ENCODE results near the gene HM13. TPM values are rescaled to one million over a fixed set of nuclear protein-coding genes. Genes with fewer than 3 reads are reported as not detected.

Gene HM13
- total and polyA plus RNA-seq, 2 of the 13 experiments (the other 11 are each of a cell fraction or from before 2014, with no cell fraction given) = 118 to 243 TPM

DNA sequence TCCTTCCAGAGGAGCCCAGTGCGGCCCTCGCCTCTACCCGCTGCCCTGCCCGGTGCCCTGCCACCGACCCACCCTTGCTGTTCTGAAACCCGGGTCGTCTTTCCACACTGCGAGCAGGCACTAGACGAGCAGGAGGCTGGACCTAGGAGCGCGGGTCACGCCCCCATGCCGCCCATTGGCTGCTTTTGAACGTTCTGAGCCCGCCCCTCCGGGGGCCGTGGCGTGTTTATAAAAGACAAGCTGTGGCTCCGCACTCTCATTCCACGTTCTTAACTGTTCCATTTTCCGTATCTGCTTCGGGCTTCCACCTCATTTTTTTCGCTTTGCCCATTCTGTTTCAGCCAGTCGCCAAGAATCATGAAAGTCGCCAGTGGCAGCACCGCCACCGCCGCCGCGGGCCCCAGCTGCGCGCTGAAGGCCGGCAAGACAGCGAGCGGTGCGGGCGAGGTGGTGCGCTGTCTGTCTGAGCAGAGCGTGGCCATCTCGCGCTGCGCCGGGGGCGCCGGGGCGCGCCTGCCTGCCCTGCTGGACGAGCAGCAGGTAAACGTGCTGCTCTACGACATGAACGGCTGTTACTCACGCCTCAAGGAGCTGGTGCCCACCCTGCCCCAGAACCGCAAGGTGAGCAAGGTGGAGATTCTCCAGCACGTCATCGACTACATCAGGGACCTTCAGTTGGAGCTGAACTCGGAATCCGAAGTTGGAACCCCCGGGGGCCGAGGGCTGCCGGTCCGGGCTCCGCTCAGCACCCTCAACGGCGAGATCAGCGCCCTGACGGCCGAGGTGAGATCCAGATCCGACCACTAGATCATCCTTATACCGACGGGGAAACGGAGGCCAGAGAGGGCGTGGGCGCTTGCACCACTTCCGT lies 91.0 kb downstream of the HM13 start, which contains the start of gene ID1 (continued):
- TF ChIP-seq ZNF430 (CRISPR knock-in tag; IDR thresholded peaks at IDR 0.05) = peak; percentile 7; the same call in 1 of the 2 replicates
- no peak for TF ChIP-seq MAFK (conservative IDR thresholded peaks at IDR 0.05 in 1 of 2, IDR thresholded peaks at IDR 0.05 in 1 of 2; ENCODE audit: low read length in 2 of 2)
- TF ChIP-seq, protein P1, sequence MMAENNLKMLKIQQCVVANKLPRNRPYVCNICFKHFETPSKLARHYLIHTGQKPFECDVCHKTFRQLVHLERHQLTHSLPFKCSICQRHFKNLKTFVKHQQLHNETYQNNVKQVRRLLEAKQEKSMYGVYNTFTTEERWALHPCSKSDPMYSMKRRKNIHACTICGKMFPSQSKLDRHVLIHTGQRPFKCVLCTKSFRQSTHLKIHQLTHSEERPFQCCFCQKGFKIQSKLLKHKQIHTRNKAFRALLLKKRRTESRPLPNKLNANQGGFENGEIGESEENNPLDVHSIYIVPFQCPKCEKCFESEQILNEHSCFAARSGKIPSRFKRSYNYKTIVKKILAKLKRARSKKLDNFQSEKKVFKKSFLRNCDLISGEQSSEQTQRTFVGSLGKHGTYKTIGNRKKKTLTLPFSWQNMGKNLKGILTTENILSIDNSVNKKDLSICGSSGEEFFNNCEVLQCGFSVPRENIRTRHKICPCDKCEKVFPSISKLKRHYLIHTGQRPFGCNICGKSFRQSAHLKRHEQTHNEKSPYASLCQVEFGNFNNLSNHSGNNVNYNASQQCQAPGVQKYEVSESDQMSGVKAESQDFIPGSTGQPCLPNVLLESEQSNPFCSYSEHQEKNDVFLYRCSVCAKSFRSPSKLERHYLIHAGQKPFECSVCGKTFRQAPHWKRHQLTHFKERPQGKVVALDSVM (CRISPR knock-in tag; IDR thresholded peaks at IDR 0.05) = peak; percentile 79
- TF ChIP-seq SUZ12 (IDR thresholded peaks at IDR 0.05; ENCODE audit: low read depth, low read length) = no peak
- TF ChIP-seq NR2C2 (CRISPR knock-in tag; IDR thresholded peaks at IDR 0.05; ENCODE audit: borderline replicate concordance) = no peak; the same call in 1 of the 2 replicates
- 0 out of 2 replicates have a peak, but pooled peaks have one; percentile 18 for TF ChIP-seq ZFAT (CRISPR knock-in tag; conservative IDR thresholded peaks at IDR 0.05)
- TF ChIP-seq RARG (CRISPR knock-in tag; IDR thresholded peaks at IDR 0.05; ENCODE audit: low read depth) = peak; percentile 96
- TF ChIP-seq, protein P2, sequence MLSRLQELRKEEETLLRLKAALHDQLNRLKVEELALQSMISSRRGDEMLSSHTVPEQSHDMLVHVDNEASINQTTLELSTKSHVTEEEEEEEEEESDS (CRISPR knock-in tag; IDR thresholded peaks at IDR 0.05; ENCODE audit: borderline replicate concordance) = peak; percentile 91
- peak; percentile 91 for TF ChIP-seq U2AF1 (optimal IDR thresholded peaks at IDR 0.05; ENCODE audit: low read depth, low read length)
- TF ChIP-seq ZNF546 (CRISPR knock-in tag; conservative IDR thresholded peaks at IDR 0.05) = peak; percentile 96
- peak; percentile 99 for TF ChIP-seq SRSF4 (IDR thresholded peaks at IDR 0.05; ENCODE audit: low read depth, low read length, poor library complexity, severe bottlenecking)
- TF ChIP-seq, protein P3, sequence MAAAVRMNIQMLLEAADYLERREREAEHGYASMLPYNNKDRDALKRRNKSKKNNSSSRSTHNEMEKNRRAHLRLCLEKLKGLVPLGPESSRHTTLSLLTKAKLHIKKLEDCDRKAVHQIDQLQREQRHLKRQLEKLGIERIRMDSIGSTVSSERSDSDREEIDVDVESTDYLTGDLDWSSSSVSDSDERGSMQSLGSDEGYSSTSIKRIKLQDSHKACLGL (CRISPR knock-in tag; IDR thresholded peaks at IDR 0.05) = peak; percentile 78
- TF ChIP-seq ZNF138 (CRISPR knock-in tag; IDR thresholded peaks at IDR 0.05; ENCODE audit: low read depth) = no peak; the same call in 1 of the 2 replicates
- peak; percentile 79 for TF ChIP-seq FOXM1 (CRISPR knock-in tag; IDR thresholded peaks at IDR 0.05)
- TF ChIP-seq, protein P4, sequence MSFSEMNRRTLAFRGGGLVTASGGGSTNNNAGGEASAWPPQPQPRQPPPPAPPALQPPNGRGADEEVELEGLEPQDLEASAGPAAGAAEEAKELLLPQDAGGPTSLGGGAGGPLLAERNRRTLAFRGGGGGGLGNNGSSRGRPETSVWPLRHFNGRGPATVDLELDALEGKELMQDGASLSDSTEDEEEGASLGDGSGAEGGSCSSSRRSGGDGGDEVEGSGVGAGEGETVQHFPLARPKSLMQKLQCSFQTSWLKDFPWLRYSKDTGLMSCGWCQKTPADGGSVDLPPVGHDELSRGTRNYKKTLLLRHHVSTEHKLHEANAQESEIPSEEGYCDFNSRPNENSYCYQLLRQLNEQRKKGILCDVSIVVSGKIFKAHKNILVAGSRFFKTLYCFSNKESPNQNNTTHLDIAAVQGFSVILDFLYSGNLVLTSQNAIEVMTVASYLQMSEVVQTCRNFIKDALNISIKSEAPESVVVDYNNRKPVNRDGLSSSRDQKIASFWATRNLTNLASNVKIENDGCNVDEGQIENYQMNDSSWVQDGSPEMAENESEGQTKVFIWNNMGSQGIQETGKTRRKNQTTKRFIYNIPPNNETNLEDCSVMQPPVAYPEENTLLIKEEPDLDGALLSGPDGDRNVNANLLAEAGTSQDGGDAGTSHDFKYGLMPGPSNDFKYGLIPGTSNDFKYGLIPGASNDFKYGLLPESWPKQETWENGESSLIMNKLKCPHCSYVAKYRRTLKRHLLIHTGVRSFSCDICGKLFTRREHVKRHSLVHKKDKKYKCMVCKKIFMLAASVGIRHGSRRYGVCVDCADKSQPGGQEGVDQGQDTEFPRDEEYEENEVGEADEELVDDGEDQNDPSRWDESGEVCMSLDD (CRISPR knock-in tag; IDR thresholded peaks at IDR 0.05; ENCODE audit: borderline replicate concordance) = peak; percentile 79; the same call in 1 of the 2 replicates
- peak; percentile 98 for TF ChIP-seq AHR (CRISPR knock-in tag; IDR thresholded peaks at IDR 0.05)
- peak; percentile 78 for TF ChIP-seq ZMYM2 (CRISPR knock-in tag; IDR thresholded peaks at IDR 0.05)
- TF ChIP-seq, protein P5, sequence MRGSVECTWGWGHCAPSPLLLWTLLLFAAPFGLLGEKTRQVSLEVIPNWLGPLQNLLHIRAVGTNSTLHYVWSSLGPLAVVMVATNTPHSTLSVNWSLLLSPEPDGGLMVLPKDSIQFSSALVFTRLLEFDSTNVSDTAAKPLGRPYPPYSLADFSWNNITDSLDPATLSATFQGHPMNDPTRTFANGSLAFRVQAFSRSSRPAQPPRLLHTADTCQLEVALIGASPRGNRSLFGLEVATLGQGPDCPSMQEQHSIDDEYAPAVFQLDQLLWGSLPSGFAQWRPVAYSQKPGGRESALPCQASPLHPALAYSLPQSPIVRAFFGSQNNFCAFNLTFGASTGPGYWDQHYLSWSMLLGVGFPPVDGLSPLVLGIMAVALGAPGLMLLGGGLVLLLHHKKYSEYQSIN (CRISPR knock-in tag; IDR thresholded peaks at IDR 0.05; ENCODE audit: borderline replicate concordance) = no peak; the same call in 1 of the 2 replicates

Measured in HepG2 (cell line).